ENCODE measurements around the gene ZBTB46. TPM values are rescaled to one million over a fixed set of nuclear protein-coding genes. Genes with fewer than 3 reads are reported as not detected.

Gene ZBTB46
- total RNA-seq, 1 experiment from 2014 or later: 10.7 TPM

DNA sequence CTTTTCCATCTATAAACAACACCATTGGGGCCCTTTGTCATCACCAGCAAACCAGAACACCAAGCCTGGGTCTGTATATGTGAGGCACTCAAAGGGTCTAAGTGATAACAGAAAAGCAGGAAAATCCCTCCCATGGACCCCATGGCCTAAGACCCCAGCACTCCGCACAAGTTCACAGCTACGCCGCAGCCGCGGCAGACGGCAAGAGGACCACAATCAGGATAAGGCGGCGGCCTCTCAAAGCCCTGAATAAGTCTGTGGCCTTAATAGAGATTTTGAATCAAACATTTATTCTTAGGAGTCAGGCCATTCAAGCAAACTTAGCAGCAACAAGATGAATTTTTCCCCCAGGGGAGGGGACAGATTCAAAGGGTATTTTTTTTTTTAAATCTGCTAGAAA, 2.9 kb downstream of the ZBTB46 start:
- Histone ChIP-seq H3K27ac (ENCODE audit: low read depth, low read length) (no peak overlapping the region), H3K9me3 (ENCODE audit: control insufficient read depth in 1 of 2, insufficient read depth in 1 of 2, low read depth in 1 of 2, low read length in 2 of 2) (no peaks in the 10 kb centered on the region), H4K20me1 (ENCODE audit: insufficient read depth) (no peaks in the 10 kb centered on the region), H3K9ac (ENCODE audit: low read length) (no peak overlapping the region), H3K27me3 (ENCODE audit: insufficient read depth, low read length) (no peaks in the 10 kb centered on the region), H3K79me2 (ENCODE audit: insufficient read depth, low read length) (0 out of 2 replicates have a peak, but pooled peaks cover 3% of the 10 kb centered on the region), H3K4me3 (replicated peaks in 1 of 2; ENCODE audit: low read depth in 1 of 2, low read length in 2 of 2) (no peak overlapping the region), H3K36me3 (ENCODE audit: control insufficient read depth in 1 of 2, insufficient read depth in 2 of 2, low read length in 2 of 2) (no peaks in the 10 kb centered on the region), H2AFZ (ENCODE audit: low read depth, low read length, poor library complexity, severe bottlenecking) (no peak overlapping the region), H3K4me1 (ENCODE audit: control insufficient read depth in 1 of 2, insufficient read depth in 2 of 2, low read length in 2 of 2) (peaks cover 3 to 31% of the 10 kb centered on the region in 2 experiments; a peak in 3 of 4 replicates), H3K9me2 (ENCODE audit: insufficient read depth) (no peaks in the 10 kb centered on the region), H3K4me2 (ENCODE audit: low read length) (no peak overlapping the region)
- no peak for ATAC-seq
- intact Hi-C loops (cut with micrococcal nuclease): no loop called here
- no peak for TF ChIP-seq ATF3 (IDR thresholded peaks at IDR 0.05)
- TF ChIP-seq, protein P1, sequence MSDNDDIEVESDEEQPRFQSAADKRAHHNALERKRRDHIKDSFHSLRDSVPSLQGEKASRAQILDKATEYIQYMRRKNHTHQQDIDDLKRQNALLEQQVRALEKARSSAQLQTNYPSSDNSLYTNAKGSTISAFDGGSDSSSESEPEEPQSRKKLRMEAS (IDR thresholded peaks at IDR 0.05): no peak
- no peak for TF ChIP-seq CBX3 (IDR thresholded peaks at IDR 0.05; ENCODE audit: low read depth)
- no peak for TF ChIP-seq ELF1 (IDR thresholded peaks at IDR 0.05; ENCODE audit: borderline replicate concordance, low read depth)
- TF ChIP-seq TCF7L2 (IDR thresholded peaks at IDR 0.05; ENCODE audit: borderline replicate concordance, extremely low read depth, insufficient read depth, insufficient read length): no peak
- no peak for TF ChIP-seq ZNF274 (IDR thresholded peaks at IDR 0.05; ENCODE audit: low read depth, low read length)
- ChIA-PET POLR2A (no interaction called here), CTCF (no interaction called here), RAD21 (ENCODE audit: low non-redundant PET in 1 of 2, low total read pairs in 2 of 2, uncharacterized antibody in 2 of 2, unreplicated experiment in 2 of 2) (no interaction called here)
- BruUV-seq (replicated peaks): no TSS peak
- no peak for DNase-seq (ENCODE audit: low read depth, low spot score)

- CTCF ChIA-PET: no interaction called here
- H3K9ac ChIP-seq (ENCODE audit: low read length): no peak overlapping the region
- no peaks in the 10 kb centered on the region for H4K20me1 ChIP-seq (ENCODE audit: insufficient read depth)
These were observed 4.3 kb downstream of the ZBTB46 start for GRCh38 chr20:63826753-63827152.

More at GRCh38 chr20:63826753-63827152, 4.3 kb downstream of the ZBTB46 start:
- Histone ChIP-seq H3K4me3 (replicated peaks in 1 of 2; ENCODE audit: low read depth in 1 of 2, low read length in 2 of 2) (no peak overlapping the region), H3K27ac (ENCODE audit: low read depth, low read length) (no peak overlapping the region), H3K79me2 (ENCODE audit: insufficient read depth, low read length) (0 out of 2 replicates have a peak, but pooled peaks cover 3% of the 10 kb centered on the region), H3K27me3 (ENCODE audit: insufficient read depth, low read length) (no peaks in the 10 kb centered on the region), H2AFZ (ENCODE audit: low read depth, low read length, poor library complexity, severe bottlenecking) (no peak overlapping the region), H3K4me1 (ENCODE audit: control insufficient read depth in 1 of 2, insufficient read depth in 2 of 2, low read length in 2 of 2) (peaks cover 0 to 21% of the 10 kb centered on the region in 2 experiments; a peak in 2 of 4 replicates), H3K36me3 (ENCODE audit: control insufficient read depth in 1 of 2, insufficient read depth in 2 of 2, low read length in 2 of 2) (no peaks in the 10 kb centered on the region), H3K9me3 (ENCODE audit: control insufficient read depth in 1 of 2, insufficient read depth in 1 of 2, low read depth in 1 of 2, low read length in 2 of 2) (no peaks in the 10 kb centered on the region), H3K9me2 (ENCODE audit: insufficient read depth) (no peaks in the 10 kb centered on the region), H3K4me2 (ENCODE audit: low read length) (peak overlapping the region; percentile 30; the same call in 1 of the 2 replicates)
- RAD21 ChIA-PET (ENCODE audit: low non-redundant PET in 1 of 2, low total read pairs in 2 of 2, uncharacterized antibody in 2 of 2, unreplicated experiment in 2 of 2): no interaction called here
- BruUV-seq (replicated peaks): no TSS peak
- no peak for ATAC-seq
- no peak for TF ChIP-seq ELF1 (IDR thresholded peaks at IDR 0.05; ENCODE audit: borderline replicate concordance, low read depth)
- TF ChIP-seq, protein P2, sequence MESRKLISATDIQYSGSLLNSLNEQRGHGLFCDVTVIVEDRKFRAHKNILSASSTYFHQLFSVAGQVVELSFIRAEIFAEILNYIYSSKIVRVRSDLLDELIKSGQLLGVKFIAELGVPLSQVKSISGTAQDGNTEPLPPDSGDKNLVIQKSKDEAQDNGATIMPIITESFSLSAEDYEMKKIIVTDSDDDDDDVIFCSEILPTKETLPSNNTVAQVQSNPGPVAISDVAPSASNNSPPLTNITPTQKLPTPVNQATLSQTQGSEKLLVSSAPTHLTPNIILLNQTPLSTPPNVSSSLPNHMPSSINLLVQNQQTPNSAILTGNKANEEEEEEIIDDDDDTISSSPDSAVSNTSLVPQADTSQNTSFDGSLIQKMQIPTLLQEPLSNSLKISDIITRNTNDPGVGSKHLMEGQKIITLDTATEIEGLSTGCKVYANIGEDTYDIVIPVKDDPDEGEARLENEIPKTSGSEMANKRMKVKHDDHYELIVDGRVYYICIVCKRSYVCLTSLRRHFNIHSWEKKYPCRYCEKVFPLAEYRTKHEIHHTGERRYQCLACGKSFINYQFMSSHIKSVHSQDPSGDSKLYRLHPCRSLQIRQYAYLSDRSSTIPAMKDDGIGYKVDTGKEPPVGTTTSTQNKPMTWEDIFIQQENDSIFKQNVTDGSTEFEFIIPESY (IDR thresholded peaks at IDR 0.05; ENCODE audit: extremely low read depth, insufficient replicate concordance, low read length): no peak
- no peak for TF ChIP-seq RAD21 (IDR thresholded peaks at IDR 0.05; ENCODE audit: low read depth)
- TF ChIP-seq ATF3 (IDR thresholded peaks at IDR 0.05): no peak
- no peak for TF ChIP-seq POLR2AphosphoS5 (IDR thresholded peaks at IDR 0.05; ENCODE audit: low read depth, low read length)
- TF ChIP-seq ZFX (IDR thresholded peaks at IDR 0.05): no peak
- TF ChIP-seq, protein P1 (IDR thresholded peaks at IDR 0.05): no peak
- TF ChIP-seq ZNF274 (IDR thresholded peaks at IDR 0.05; ENCODE audit: low read depth, low read length): no peak
- no peak for TF ChIP-seq EZH2phosphoT487 (IDR thresholded peaks at IDR 0.05; ENCODE audit: borderline replicate concordance)
- TF ChIP-seq, protein P3, sequence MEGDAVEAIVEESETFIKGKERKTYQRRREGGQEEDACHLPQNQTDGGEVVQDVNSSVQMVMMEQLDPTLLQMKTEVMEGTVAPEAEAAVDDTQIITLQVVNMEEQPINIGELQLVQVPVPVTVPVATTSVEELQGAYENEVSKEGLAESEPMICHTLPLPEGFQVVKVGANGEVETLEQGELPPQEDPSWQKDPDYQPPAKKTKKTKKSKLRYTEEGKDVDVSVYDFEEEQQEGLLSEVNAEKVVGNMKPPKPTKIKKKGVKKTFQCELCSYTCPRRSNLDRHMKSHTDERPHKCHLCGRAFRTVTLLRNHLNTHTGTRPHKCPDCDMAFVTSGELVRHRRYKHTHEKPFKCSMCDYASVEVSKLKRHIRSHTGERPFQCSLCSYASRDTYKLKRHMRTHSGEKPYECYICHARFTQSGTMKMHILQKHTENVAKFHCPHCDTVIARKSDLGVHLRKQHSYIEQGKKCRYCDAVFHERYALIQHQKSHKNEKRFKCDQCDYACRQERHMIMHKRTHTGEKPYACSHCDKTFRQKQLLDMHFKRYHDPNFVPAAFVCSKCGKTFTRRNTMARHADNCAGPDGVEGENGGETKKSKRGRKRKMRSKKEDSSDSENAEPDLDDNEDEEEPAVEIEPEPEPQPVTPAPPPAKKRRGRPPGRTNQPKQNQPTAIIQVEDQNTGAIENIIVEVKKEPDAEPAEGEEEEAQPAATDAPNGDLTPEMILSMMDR (IDR thresholded peaks at IDR 0.05 in 2 of 3, conservative IDR thresholded peaks at IDR 0.05 in 1 of 3; ENCODE audit: borderline replicate concordance in 1 of 3, insufficient read depth in 1 of 3, low read depth in 2 of 3, low read length in 2 of 3): no peak
- POLR2A ChIA-PET: no interaction called here
- no peak for DNase-seq (ENCODE audit: low read depth, low spot score)
- intact Hi-C loops (cut with micrococcal nuclease): no loop called here

Data from HCT116 (cell line).